GM18867 (cell line): Measurements from ENCODE around the gene PLS1.

Source experiments
- ATAC-seq: cut with Tn5 transposase; IDR thresholded peaks from one replicate; pipeline ENCODE4 v1.9.1; 2021; ENCODE audit warnings: mild to moderate bottlenecking, moderate library complexity; ENCODE audit not compliant: unreplicated experiment

The PLS1 gene

DNA sequence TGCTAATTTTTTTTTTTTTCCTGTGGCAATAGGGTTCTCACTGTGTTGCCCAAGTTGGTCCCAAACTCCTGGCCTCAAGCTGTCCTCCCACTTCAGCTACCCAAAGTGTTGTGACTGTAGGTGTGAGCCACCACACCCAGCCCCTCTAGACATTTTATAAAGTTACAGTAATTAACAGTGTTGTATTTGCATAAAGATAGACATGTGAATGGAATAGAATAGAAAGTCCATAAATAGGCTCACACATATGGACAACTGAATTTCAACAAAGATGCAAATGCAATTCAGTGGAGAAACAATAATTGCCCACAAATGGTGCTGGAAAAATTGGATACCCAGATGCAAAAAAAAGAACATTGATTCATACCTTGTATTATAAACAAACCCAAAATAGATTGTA lies 39.9 kb downstream of the PLS1 start:
- no peak for ATAC-seq

- no peak for ATAC-seq
These were observed 40.5 kb downstream of the PLS1 start for GRCh38 chr3:142636664-142637063.

- ATAC-seq: no peak
These were observed 42.1 kb downstream of the PLS1 start for GRCh38 chr3:142638291-142638690.

DNA sequence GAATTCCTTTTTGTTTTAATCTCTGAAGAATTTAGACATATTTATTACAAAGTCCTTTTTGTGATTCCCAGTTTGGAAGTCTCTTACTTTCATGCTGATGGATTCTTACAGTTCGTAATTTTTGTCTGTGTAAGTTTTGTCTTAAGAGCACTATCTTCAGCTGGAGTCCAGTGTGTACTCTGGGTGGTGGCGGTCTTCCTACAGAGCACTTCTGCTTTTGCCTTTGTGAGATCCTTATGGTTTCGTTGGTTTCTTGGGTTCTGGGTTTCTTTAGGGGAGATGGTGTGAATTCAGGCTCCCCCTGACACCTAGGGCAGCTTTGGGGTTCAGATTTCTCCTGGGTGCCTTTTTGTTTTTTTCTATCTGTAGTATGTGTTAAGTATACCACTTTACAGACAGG lies 45.3 kb downstream of the PLS1 start:
- no peak for ATAC-seq

DNA sequence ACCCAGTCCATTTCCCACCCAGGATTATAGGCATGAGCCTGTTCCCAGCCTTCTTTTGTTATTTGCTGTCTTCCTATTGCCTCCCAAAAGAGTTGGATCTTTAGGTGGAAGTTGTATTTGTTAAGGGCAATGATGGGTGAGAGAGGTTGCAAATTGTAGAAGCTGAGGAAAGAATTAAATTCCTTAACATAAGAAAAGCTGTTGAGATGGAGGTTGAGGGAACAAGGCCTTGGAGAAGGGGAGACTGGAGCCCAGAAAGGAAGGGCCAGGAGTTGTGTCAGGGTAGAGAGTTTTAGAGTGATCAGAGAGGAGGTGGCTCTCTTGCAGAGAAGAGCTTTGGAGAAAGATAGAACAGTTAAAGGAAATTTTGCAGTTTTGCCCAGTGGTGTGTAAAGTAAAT lies 46.8 kb downstream of the PLS1 start:
- ATAC-seq: no peak

- no peak for ATAC-seq
These were observed 48.3 kb downstream of the PLS1 start for GRCh38 chr3:142644502-142644901.

DNA sequence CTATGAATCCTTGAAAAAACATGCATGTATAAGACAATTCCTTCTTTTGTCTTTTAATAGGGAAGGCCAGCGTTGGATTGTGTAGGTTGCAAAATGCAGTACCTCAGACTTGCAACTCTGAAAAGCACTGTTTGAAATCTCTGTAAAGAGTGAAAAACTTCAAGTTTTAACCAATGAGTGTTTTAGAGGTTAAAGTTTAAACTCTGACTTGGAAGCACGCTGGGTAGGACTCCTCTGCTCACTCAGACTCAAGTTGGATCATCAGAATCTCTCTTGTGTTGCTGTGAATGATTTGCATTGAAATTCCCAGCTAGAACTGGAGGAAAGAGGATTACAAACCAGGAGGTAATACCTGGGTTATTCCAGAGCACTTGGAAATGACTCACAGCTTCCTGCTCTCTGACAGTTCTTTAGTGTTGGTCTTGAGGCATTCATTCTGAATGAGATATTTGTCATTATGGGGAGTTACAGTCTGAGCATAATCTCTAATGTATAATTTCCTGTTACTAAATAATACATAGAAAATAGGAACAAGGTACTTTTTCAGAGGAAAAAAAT lies 49.1 kb downstream of the PLS1 start:
- ATAC-seq: no peak

- no peak for ATAC-seq
These were observed 50.0 kb downstream of the PLS1 start for GRCh38 chr3:142646020-142646785.

GRCh38 chr3:142647856-142648255 lies 51.7 kb downstream of the PLS1 start:
- no peak for ATAC-seq

GRCh38 chr3:142648950-142649349 lies 52.8 kb downstream of the PLS1 start:
- no peak for ATAC-seq

DNA sequence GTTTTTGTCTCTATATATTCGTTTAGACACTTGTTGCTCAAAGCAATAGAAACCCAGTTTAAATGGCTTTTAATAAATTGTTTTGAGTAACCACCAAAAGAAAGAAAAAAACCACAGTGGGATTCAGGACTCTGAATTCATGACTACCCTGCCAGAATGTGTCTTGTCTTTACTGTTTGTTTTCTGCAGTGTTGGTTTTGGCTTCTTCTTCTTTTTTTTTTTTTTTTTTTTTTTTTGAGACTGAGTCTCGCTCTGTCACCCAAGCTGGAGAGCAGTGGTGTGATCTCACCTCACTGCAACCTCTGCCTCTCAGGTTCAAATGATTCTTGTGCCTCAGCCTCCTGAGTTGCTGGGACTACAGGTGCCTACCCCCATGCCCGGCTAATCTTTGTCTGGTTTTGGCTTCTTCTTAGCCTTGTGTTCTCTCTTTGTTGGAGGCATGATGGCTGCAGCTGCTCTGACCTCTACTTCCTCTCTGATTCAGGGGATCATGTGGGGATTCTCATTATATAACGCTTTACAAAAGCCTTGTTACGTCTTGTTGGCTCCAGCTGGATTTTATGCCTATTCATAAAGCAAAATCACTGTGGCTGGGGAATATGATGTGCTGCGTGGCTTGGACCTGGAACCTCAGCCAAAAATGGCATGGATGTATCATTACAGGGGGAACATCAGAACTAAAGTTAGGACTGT lies 54.0 kb downstream of the PLS1 start:
- no peak for ATAC-seq

GRCh38 chr3:142651711-142652110 lies 55.5 kb downstream of the PLS1 start:
- ATAC-seq: no peak

DNA sequence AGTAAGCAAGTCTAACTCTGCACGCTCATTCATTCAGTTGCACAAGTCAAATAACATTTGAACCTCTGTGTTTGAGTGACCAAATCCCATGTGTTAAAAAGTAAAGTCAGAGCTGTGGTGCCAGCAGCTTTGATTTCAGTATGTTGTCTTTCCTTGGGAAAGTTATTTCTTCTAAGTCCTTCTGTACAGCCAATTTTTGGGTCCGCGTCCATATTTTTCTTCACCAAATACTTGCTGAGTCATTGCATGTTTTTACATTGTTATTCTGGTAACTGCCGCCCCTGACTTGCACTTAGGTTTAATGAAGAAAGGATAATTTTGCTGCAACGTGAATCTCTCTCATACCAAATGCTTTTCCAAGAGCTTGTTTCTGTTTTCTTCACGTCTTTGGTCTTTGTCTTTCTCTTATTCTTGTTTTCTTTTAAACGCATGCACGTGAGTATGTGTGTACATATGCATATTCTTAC lies 56.7 kb downstream of the PLS1 start:
- no peak for ATAC-seq

DNA sequence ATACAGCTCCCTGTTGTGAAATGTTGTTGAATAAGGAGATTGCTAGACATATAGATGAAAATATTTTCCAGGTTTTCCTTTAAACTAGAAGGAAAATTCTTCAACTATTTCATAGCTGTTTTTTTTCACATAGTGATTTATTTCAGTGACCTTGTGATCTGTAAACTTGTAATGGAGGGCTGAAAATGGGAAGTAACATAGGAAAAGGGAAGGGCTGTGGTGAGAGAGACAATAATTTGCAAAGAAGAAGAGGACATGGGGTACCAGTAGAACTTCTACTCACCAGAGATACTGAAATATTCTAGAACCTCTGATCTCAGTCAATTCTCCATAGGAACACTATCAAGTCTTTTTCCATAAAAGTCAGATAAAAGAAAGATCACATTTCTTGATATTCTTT lies 60.4 kb downstream of the PLS1 start:
- no peak for ATAC-seq

- ATAC-seq: no peak
These were observed 60.8 kb downstream of the PLS1 start for GRCh38 chr3:142657033-142657432.

GRCh38 chr3:142660383-142660782 lies 64.2 kb downstream of the PLS1 start:
- ATAC-seq: no peak

- no peak for ATAC-seq
These were observed 64.7 kb downstream of the PLS1 start for GRCh38 chr3:142660893-142661292.

- no peak for ATAC-seq
These were observed 67.7 kb downstream of the PLS1 start for GRCh38 chr3:142663865-142664264.

DNA sequence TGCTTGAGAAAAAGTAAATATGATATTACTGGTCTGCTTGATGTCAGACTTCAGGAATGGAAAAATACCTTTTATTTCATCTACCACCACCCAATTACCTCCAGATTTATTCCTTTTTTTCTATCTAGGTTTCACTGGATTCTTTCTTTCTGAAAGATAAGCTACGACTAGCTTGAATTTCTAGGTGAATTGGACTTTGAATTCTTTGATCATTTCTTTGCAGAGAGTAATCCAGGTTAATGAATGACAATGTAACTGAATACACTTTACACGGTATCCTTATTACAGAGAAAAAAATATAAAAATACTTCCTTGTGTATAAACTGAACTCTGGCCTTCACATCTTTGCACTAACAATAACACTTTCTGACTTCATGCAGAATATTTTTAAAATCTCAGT lies 68.1 kb downstream of the PLS1 start:
- no peak for ATAC-seq

DNA sequence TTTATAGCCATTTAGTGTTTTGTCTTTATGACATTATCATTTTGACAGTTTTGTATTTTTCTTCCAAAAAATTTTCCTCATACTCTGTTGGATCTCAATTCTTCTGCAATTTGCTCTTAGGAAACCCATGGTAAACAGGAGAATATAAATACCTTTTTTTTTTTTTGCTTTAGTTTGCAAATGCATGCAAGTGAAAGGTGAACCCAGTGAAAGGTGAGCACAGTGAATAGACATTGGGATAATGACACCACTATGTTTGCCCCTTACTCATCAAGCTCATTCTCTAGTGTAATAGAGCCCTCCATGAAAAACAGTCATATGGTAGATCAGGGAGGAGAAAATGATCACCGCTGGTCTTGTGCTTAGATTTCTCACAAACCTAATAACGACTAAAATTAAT lies 68.6 kb downstream of the PLS1 start:
- no peak for ATAC-seq

GRCh38 chr3:142670120-142670519 lies 73.9 kb downstream of the PLS1 start:
- ATAC-seq: no peak

DNA sequence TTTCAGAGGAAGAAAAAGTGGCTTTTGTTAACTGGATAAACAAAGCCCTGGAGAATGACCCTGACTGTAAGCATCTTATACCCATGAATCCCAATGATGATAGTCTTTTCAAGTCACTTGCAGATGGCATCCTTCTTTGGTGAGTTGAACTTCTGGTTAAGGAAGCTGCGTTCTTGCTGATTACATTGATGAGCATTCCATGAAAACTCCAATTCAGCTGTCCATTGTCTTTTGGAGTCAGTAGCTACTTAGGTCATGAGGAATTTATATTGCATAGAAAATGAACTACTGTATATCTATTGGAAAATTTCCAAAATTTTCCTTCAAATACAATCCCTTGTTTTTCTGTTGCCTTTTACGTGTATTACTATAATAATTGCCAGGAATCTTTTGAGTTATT lies 80.0 kb downstream of the PLS1 start:
- no peak for ATAC-seq
